ENCODE results near the gene CARD9.

DNA sequence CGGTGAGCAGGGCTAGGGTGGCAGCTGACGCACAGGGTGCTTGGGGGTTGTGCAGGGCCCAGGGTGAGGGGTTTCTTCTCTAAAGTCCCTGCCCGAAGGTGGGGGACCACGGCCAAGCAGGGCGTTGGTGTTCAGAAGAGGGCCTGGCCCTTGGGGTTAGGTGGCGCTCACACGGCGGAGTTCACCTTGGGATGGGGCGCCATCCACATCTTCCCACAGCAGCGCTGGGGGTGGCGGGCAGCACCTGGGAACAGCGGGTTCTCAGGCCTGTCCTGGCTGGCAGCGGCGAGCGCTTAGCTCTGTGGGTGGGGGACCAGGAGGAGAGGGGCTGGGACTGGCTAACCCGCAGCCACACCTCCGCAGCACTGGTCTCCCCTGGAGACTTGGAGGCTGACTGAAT is 40.0 kb downstream of the CARD9 start:
- TF ChIP-seq, protein P1, sequence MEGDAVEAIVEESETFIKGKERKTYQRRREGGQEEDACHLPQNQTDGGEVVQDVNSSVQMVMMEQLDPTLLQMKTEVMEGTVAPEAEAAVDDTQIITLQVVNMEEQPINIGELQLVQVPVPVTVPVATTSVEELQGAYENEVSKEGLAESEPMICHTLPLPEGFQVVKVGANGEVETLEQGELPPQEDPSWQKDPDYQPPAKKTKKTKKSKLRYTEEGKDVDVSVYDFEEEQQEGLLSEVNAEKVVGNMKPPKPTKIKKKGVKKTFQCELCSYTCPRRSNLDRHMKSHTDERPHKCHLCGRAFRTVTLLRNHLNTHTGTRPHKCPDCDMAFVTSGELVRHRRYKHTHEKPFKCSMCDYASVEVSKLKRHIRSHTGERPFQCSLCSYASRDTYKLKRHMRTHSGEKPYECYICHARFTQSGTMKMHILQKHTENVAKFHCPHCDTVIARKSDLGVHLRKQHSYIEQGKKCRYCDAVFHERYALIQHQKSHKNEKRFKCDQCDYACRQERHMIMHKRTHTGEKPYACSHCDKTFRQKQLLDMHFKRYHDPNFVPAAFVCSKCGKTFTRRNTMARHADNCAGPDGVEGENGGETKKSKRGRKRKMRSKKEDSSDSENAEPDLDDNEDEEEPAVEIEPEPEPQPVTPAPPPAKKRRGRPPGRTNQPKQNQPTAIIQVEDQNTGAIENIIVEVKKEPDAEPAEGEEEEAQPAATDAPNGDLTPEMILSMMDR (IDR thresholded peaks at IDR 0.05; ENCODE audit: low read depth, low read length, poor library complexity, severe bottlenecking): no peak
- TF ChIP-seq EZH2phosphoT487 (IDR thresholded peaks at IDR 0.05; ENCODE audit: borderline replicate concordance, low read length): no peak

All from DOHH2 (cell line).